GM12878 (cell line): ENCODE results near the gene RADIL. TPM values are rescaled to one million over a fixed set of nuclear protein-coding genes. Genes with fewer than 3 reads are reported as not detected.

Source experiments
- RAD51 ChIP-seq: fragments of 450-650 bp; IDR thresholded peaks from 2 replicates; pipeline ENCODE4 v1.6.1; 2016; ENCODE audit warnings: moderate library complexity, mild to moderate bottlenecking, inconsistent platforms
- SREBF1 ChIP-seq: IDR thresholded peaks from 2 replicates; pipeline ENCODE4 v1.6.1; 2012; ENCODE audit warnings: mild to moderate bottlenecking, low read length
- polyA plus RNA-seq, 11 experiments: library from polyadenylated mRNA; depleted of rRNA in 4 of 11; unstranded in 6 of 11; stranded (reverse) in 5 of 11; fragments of >200 nt; fragmentation: Nextera tagmentation in 4 of 11; fragmentation: Illumina TruSeq in 1 of 11; extraction: Ambion mirVana in 4 of 11; extraction: Trizol in 1 of 11; gene quantifications; 1 replicate in 1 of 11; 2 replicates in 10 of 11; pipeline versions ENCODE4 v1.2.1 to v1.2.3, GENCODE V29; 2011 to 2016; ENCODE audit warnings: inconsistent platforms in 2 of 11, missing spikeins in 2 of 11, low read depth in 1 of 11
- total RNA-seq, 4 experiments: library from RNA; depleted of rRNA in 3 of 4; stranded (reverse); fragments of >200 nt in 3 of 4; fragmentation: Illumina TruSeq in 1 of 4; extraction: Trizol in 1 of 4; gene quantifications; 2 replicates each; pipeline versions ENCODE4 v1.2.1 to v1.2.3, GENCODE V29; 2013 to 2021
- TF ChIP-seq, protein P1 (sequence below): fragments of 150-350 bp; IDR thresholded peaks from 2 replicates; pipeline ENCODE4 v1.6.1; 2016; ENCODE audit warnings: low read depth, low read length
- TF ChIP-seq, protein P2 (sequence below): IDR thresholded peaks from 2 replicates; pipeline ENCODE4 v1.6.1; 2012; ENCODE audit warnings: mild to moderate bottlenecking, low read depth, low read length
- TF ChIP-seq, protein P3 (sequence below): fragments of 450-650 bp; IDR thresholded peaks from 2 replicates; pipeline ENCODE4 v1.6.1; 2018; ENCODE audit warnings: borderline replicate concordance, mild to moderate bottlenecking; ENCODE audit not compliant: partially characterized antibody

RADIL gene
- total and polyA plus RNA-seq, 10 of the 15 experiments (the other 5 are each of a cell fraction or from before 2014, with no cell fraction given): 0.05 to 0.06 TPM; not detected in 8

DNA sequence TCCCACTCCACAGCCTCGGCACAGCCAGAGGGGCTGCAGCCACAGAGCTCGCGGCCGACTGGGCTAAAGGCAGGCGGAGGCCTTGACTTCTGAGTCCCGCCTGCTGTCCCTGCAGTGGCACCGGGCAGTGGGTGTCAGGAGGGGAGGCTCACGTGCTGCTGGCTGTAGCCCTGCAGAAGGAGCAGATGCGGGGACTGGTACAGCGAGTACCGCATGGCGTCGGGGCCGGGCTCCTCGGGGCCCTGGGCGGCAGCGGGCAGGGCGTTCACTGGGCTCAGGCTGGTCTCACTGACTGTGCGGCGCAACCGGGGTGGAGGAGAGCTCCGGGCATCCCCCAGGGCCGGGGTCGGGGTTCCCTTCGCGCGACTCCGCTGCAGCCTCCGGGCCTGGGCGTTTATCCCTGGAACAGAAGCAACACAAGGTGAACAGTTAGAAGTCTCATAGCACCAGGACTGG, 47.3 kb downstream of the RADIL start (continued):
- TF ChIP-seq, protein P1, sequence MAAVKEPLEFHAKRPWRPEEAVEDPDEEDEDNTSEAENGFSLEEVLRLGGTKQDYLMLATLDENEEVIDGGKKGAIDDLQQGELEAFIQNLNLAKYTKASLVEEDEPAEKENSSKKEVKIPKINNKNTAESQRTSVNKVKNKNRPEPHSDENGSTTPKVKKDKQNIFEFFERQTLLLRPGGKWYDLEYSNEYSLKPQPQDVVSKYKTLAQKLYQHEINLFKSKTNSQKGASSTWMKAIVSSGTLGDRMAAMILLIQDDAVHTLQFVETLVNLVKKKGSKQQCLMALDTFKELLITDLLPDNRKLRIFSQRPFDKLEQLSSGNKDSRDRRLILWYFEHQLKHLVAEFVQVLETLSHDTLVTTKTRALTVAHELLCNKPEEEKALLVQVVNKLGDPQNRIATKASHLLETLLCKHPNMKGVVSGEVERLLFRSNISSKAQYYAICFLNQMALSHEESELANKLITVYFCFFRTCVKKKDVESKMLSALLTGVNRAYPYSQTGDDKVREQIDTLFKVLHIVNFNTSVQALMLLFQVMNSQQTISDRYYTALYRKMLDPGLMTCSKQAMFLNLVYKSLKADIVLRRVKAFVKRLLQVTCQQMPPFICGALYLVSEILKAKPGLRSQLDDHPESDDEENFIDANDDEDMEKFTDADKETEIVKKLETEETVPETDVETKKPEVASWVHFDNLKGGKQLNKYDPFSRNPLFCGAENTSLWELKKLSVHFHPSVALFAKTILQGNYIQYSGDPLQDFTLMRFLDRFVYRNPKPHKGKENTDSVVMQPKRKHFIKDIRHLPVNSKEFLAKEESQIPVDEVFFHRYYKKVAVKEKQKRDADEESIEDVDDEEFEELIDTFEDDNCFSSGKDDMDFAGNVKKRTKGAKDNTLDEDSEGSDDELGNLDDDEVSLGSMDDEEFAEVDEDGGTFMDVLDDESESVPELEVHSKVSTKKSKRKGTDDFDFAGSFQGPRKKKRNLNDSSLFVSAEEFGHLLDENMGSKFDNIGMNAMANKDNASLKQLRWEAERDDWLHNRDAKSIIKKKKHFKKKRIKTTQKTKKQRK: no peak
- TF ChIP-seq SREBF1: no peak
- no peak for TF ChIP-seq RAD51
- TF ChIP-seq, protein P2, sequence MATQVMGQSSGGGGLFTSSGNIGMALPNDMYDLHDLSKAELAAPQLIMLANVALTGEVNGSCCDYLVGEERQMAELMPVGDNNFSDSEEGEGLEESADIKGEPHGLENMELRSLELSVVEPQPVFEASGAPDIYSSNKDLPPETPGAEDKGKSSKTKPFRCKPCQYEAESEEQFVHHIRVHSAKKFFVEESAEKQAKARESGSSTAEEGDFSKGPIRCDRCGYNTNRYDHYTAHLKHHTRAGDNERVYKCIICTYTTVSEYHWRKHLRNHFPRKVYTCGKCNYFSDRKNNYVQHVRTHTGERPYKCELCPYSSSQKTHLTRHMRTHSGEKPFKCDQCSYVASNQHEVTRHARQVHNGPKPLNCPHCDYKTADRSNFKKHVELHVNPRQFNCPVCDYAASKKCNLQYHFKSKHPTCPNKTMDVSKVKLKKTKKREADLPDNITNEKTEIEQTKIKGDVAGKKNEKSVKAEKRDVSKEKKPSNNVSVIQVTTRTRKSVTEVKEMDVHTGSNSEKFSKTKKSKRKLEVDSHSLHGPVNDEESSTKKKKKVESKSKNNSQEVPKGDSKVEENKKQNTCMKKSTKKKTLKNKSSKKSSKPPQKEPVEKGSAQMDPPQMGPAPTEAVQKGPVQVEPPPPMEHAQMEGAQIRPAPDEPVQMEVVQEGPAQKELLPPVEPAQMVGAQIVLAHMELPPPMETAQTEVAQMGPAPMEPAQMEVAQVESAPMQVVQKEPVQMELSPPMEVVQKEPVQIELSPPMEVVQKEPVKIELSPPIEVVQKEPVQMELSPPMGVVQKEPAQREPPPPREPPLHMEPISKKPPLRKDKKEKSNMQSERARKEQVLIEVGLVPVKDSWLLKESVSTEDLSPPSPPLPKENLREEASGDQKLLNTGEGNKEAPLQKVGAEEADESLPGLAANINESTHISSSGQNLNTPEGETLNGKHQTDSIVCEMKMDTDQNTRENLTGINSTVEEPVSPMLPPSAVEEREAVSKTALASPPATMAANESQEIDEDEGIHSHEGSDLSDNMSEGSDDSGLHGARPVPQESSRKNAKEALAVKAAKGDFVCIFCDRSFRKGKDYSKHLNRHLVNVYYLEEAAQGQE: no peak
- TF ChIP-seq, protein P3, sequence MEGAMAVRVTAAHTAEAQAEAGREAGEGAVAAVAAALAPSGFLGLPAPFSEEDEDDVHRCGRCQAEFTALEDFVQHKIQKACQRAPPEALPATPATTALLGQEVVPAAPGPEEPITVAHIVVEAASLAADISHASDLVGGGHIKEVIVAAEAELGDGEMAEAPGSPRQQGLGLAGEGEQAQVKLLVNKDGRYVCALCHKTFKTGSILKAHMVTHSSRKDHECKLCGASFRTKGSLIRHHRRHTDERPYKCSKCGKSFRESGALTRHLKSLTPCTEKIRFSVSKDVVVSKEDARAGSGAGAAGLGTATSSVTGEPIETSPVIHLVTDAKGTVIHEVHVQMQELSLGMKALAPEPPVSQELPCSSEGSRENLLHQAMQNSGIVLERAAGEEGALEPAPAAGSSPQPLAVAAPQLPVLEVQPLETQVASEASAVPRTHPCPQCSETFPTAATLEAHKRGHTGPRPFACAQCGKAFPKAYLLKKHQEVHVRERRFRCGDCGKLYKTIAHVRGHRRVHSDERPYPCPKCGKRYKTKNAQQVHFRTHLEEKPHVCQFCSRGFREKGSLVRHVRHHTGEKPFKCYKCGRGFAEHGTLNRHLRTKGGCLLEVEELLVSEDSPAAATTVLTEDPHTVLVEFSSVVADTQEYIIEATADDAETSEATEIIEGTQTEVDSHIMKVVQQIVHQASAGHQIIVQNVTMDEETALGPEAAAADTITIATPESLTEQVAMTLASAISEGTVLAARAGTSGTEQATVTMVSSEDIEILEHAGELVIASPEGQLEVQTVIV: no peak
